ENCODE results near the gene GPRC5C. TPM values are rescaled to one million over a fixed set of nuclear protein-coding genes. Genes with fewer than 3 reads are reported as not detected.

The GPRC5C gene
- total RNA-seq, 1 experiment from 2014 or later: 15.5 TPM

GRCh38 chr17:74480290-74480689 is 48.4 kb downstream of the GPRC5C start:
- Mint-ChIP-seq H3K4me3 (no peak overlapping the region), H3K4me1 (no peaks in the 10 kb centered on the region), H3K9me3 (peaks cover 13 to 15% of the 10 kb centered on the region in 2 experiments), H3K27ac (no peak overlapping the region), H3K36me3 (ENCODE audit: insufficient read depth in 1 of 3, low read depth in 3 of 3) (peaks cover 0 to 4% (median 2%) of the 10 kb centered on the region in 3 experiments; a peak in 5 of 7 replicates), H3K27me3 (ENCODE audit: low read depth) (peaks cover 57% of the 10 kb centered on the region)
- no peak overlapping the region for H3K4ac ChIP-seq (ENCODE audit: low read depth, low read length)
- H3K27me3 ChIP-seq (ENCODE audit: insufficient read depth, low read length): no peaks in the 10 kb centered on the region
- no peak overlapping the region for H4K8ac ChIP-seq (replicated peaks; ENCODE audit: insufficient read length, low read depth, low read length)
- H2BK20ac ChIP-seq (ENCODE audit: low read depth, low read length, poor library complexity, severe bottlenecking): no peak overlapping the region
- H2AK5ac ChIP-seq (ENCODE audit: insufficient read length, low read length): no peak overlapping the region
- no peak overlapping the region for H3K27ac ChIP-seq (ENCODE audit: insufficient read length, low read depth, low read length)
- H3K9ac ChIP-seq (ENCODE audit: extremely low read depth, insufficient read length, low read length): no peak overlapping the region
- no peak overlapping the region for H2BK120ac ChIP-seq (ENCODE audit: low read depth, low read length, poor library complexity, severe bottlenecking)
- no peak overlapping the region for H4K91ac ChIP-seq (ENCODE audit: insufficient read length, low read depth, low read length)
- H3K23me2 ChIP-seq (ENCODE audit: insufficient read length, low read depth, low read length, poor library complexity, severe bottlenecking): no peaks in the 10 kb centered on the region
- WGBS (ENCODE audit: extremely low coverage, insufficient read length, low lambda C conversion rate): no CpG with 5 or more reads among the region's 8 CpGs
- H3K79me1 ChIP-seq (ENCODE audit: insufficient read depth, low read depth, low read length, poor library complexity, severe bottlenecking): no peaks in the 10 kb centered on the region
- H2BK12ac ChIP-seq (ENCODE audit: insufficient read length, low read depth, low read length): no peak overlapping the region
- H4K20me1 ChIP-seq (ENCODE audit: control insufficient read depth, insufficient read depth, insufficient read length): no peaks in the 10 kb centered on the region
- H2AFZ ChIP-seq (ENCODE audit: low read length): no peak overlapping the region
- H3T11ph ChIP-seq (ENCODE audit: low read length): no peak overlapping the region
- H3K23ac ChIP-seq (ENCODE audit: insufficient read length, low read depth, low read length): no peak overlapping the region
- H3K14ac ChIP-seq (ENCODE audit: insufficient read depth, low read length): no peak overlapping the region; the same call in 1 of the 2 replicates
- no peak overlapping the region for H3K56ac ChIP-seq (ENCODE audit: insufficient read length, low read depth, low read length)
- no peaks in the 10 kb centered on the region for H3K79me2 ChIP-seq (ENCODE audit: insufficient read depth, low read length)
- no peak overlapping the region for H2BK5ac ChIP-seq (ENCODE audit: insufficient read length, low read length)
- H4K5ac ChIP-seq (ENCODE audit: insufficient read length, low read depth, low read length): no peak overlapping the region
- H3K4me1 ChIP-seq (ENCODE audit: insufficient read depth, low read length): no peaks in the 10 kb centered on the region
- H3K18ac ChIP-seq (ENCODE audit: insufficient read length, low read depth, low read length): no peak overlapping the region
- no peak for DNase-seq
- H3K9me3 ChIP-seq (ENCODE audit: control insufficient read depth, low read depth, low read length): no peaks in the 10 kb centered on the region
- no peak for TF ChIP-seq CTCF (conservative IDR thresholded peaks at IDR 0.05)
- no peak overlapping the region for H3K4me2 ChIP-seq (ENCODE audit: insufficient read depth, insufficient read length, low read length)
- H2BK15ac ChIP-seq (ENCODE audit: low read depth, low read length): no peak overlapping the region

Data from H9 (cell line).